ENCODE results near the gene TSPEAR. TPM values are rescaled to one million over a fixed set of nuclear protein-coding genes. Genes with fewer than 3 reads are reported as not detected.

TSPEAR gene
- total RNA-seq, 2 donors from 2014 or later: 0.85 TPM; not detected in 1

DNA sequence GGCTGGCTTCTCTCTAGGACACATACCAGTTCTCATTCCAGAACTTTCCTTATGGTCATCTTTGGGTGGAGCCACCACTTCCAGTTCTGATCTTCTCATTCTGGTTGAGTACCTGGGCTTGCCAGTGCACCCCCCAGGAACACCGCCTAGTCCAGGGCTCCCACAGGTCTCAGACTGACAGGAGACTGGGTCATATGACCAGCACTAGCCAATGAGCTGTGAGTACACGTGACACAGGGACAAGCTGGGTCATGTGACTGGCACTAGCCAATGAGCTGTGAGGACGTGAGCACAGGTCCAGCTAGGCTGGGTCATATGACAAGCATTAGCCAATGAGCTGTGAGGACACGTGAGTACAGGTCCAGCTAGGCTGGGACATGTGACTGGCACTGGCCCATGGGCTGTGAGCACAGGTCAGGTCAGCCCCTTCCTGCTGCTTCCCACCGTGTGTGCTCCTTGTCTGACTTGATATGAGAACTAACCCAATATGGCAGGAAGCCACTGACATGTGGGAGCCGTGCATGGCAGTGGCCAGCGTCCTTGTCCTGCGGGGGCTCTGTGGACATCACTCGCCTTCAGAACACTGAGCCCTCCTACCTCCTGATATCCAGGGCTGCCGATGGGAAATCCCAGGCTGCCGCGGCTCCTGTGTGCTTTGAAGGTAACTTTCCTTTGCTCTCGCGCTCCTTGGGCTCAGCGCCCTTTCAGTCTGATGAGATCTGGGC, 194.0 kb downstream of the TSPEAR start:
- no peak overlapping the region for H3K4me3 ChIP-seq
- H3K36me3 ChIP-seq: no peaks in the 10 kb centered on the region
- DNase-seq (ENCODE audit: low spot score): no peak
- H3K27me3 ChIP-seq (replicated peaks; ENCODE audit: insufficient read depth): no peaks in the 10 kb centered on the region
- TF ChIP-seq POLR2A (IDR thresholded peaks at IDR 0.05) (no peak), POLR2AphosphoS5 (IDR thresholded peaks at IDR 0.05) (no peak)
- TF ChIP-seq, protein P1, sequence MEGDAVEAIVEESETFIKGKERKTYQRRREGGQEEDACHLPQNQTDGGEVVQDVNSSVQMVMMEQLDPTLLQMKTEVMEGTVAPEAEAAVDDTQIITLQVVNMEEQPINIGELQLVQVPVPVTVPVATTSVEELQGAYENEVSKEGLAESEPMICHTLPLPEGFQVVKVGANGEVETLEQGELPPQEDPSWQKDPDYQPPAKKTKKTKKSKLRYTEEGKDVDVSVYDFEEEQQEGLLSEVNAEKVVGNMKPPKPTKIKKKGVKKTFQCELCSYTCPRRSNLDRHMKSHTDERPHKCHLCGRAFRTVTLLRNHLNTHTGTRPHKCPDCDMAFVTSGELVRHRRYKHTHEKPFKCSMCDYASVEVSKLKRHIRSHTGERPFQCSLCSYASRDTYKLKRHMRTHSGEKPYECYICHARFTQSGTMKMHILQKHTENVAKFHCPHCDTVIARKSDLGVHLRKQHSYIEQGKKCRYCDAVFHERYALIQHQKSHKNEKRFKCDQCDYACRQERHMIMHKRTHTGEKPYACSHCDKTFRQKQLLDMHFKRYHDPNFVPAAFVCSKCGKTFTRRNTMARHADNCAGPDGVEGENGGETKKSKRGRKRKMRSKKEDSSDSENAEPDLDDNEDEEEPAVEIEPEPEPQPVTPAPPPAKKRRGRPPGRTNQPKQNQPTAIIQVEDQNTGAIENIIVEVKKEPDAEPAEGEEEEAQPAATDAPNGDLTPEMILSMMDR (IDR thresholded peaks at IDR 0.05): no peak
- WGBS: 90% methylated on average over 15 of the region's 15 CpGs
- intact Hi-C loops (cut with DNase I): no loop called here
- H3K4me1 ChIP-seq (replicated peaks): no peaks in the 10 kb centered on the region
- no peak overlapping the region for H3K27ac ChIP-seq
- H3K9me3 ChIP-seq: no peaks in the 10 kb centered on the region

DNA sequence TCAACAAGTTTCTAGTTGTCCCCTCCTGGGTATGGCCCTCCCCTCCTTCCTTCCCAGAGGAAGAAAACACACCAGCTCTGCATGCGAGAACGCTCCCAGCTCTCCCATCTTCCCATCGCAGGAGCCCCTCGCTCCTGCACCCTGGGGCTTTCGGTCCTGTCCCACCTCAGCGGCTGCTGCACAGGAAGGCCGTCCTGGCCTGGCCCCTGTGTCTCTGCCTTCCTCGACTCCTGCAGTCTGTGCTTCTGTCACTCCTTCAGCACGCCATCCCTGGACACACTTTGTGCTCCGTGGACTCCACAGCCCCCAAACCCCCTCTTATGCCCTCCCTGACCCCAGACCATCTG, 194.6 kb downstream of the TSPEAR start:
- Histone ChIP-seq H3K27me3 (replicated peaks; ENCODE audit: insufficient read depth) (no peaks in the 10 kb centered on the region), H3K9me3 (no peaks in the 10 kb centered on the region), H3K4me3 (no peak overlapping the region), H3K36me3 (no peaks in the 10 kb centered on the region), H3K4me1 (replicated peaks) (no peaks in the 10 kb centered on the region), H3K27ac (no peak overlapping the region)
- intact Hi-C loops (cut with DNase I): no loop called here
- 93% methylated on average over 10 of the region's 10 CpGs for WGBS
- DNase-seq (ENCODE audit: low spot score): no peak
- TF ChIP-seq, protein P1 (IDR thresholded peaks at IDR 0.05): no peak
- no peak for TF ChIP-seq POLR2A (IDR thresholded peaks at IDR 0.05)
- no peak for TF ChIP-seq POLR2AphosphoS5 (IDR thresholded peaks at IDR 0.05)

DNA sequence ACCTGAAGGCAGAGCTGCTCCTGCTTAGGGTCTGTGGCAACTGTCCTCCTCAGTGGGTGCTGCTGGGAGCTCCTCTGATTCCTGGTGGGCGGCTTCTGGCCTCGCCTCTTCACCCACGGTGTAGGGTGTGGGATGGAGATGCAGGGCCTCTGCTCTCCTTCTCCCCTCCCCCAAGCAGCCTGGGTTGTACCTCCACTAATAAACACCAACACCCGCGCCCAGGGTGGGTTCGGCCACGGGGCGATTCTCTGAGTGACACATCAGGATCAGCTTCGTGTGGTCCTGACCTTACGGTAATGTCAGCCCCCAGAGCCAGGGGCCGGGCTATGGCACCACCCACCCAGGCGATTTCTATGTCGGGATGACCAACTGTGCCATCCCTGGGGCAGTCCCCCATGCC, 195.0 kb downstream of the TSPEAR start:
- Histone ChIP-seq H3K27ac (no peak overlapping the region), H3K27me3 (replicated peaks; ENCODE audit: insufficient read depth) (no peaks in the 10 kb centered on the region), H3K4me1 (replicated peaks) (no peaks in the 10 kb centered on the region), H3K9me3 (no peaks in the 10 kb centered on the region), H3K36me3 (no peaks in the 10 kb centered on the region), H3K4me3 (no peak overlapping the region)
- 91% methylated on average over 13 of the region's 13 CpGs for WGBS
- DNase-seq (ENCODE audit: low spot score): no peak
- TF ChIP-seq, protein P1 (IDR thresholded peaks at IDR 0.05): no peak
- no peak for TF ChIP-seq POLR2A (IDR thresholded peaks at IDR 0.05)
- TF ChIP-seq POLR2AphosphoS5 (IDR thresholded peaks at IDR 0.05): no peak
- intact Hi-C loops (cut with DNase I): no loop called here

DNA sequence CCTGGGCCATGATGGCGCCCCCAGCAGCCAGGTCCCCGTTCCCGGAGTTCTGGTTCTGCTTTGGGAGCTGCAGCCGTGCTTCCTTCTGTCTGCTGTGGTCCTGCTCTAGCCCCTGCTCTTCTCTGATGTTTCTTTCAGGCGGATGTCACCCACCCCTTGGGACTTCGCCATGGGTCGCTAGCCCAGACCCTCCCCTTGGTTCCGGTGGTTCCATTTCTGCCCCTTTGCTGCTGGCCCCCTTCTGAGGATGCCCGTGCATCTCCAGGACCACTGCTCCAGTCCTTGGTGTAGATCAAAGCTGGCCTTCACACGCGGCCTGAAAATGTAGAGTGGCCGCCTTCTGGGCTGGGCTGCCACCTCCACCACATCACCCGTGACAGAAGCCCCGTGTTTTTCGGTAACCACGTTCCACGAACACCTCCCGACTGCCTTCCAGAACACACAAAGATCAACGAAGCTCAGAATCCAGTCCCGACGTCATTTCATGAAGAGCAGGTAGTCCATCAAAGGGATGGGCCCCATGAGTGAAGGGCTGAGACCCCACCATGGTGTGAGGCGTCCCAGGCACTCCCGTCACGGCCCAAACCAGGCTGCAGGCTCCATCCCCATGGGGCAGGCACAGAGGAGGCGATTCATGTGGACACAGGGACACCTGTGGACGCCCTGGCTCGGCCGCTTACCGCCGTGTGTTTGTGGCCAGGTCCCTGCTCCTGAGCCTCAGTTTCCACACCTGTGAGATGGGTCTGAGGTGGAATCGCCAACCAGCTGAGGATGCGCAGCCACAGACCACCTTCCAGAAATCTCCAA, 195.8 kb downstream of the TSPEAR start:
- H3K4me3 ChIP-seq: no peak overlapping the region
- no peak overlapping the region for H3K27ac ChIP-seq
- intact Hi-C loops (cut with DNase I): no loop called here
- 87% methylated on average over 32 of the region's 32 CpGs for WGBS
- no peaks in the 10 kb centered on the region for H3K9me3 ChIP-seq
- no peaks in the 10 kb centered on the region for H3K36me3 ChIP-seq
- no peaks in the 10 kb centered on the region for H3K27me3 ChIP-seq (replicated peaks; ENCODE audit: insufficient read depth)
- no peak for DNase-seq (ENCODE audit: low spot score)
- TF ChIP-seq, protein P1 (IDR thresholded peaks at IDR 0.05): no peak
- TF ChIP-seq POLR2AphosphoS5 (IDR thresholded peaks at IDR 0.05) (no peak), POLR2A (IDR thresholded peaks at IDR 0.05) (no peak)
- H3K4me1 ChIP-seq (replicated peaks): no peaks in the 10 kb centered on the region

Data from prostate gland (tissue), 2 donors.